Sigmoid colon (tissue), 7 donors: ENCODE results near the gene YPEL2. TPM values are rescaled to one million over a fixed set of nuclear protein-coding genes. Genes with fewer than 3 reads are reported as not detected.
"Not testable (repeated sequence)": the region's sequence is repeated elsewhere in the genome, so short reads cannot be mapped to it uniquely, and the experiment has no call there.

Experiments used
- DNase-seq: peaks from one replicate; pipeline ENCODE4 v3.0.0-alpha.2; 2019
- H3K27ac ChIP-seq, 4 donors: fragments of 200-600 bp; sonication (generic); one replicate each; pipeline ENCODE4 v1.5.1; 2016 to 2019; ENCODE audit warnings: mild to moderate bottlenecking in 1 of 4
- H3K27me3 ChIP-seq, 3 donors: fragments of 200-600 bp; sonication (generic); one replicate each; pipeline ENCODE4 v1.5.1; 2019; ENCODE audit warnings: mild to moderate bottlenecking in 1 of 3
- H3K36me3 ChIP-seq, 4 donors: fragments of 200-600 bp; sonication (generic); one replicate each; pipeline ENCODE4 v1.5.1; 2016 to 2019
- H3K4me1 ChIP-seq, 4 donors: fragments of 200-600 bp; sonication (generic); one replicate each; pipeline ENCODE4 v1.5.1; 2017 to 2019
- H3K4me3 ChIP-seq, 4 donors: fragments of 200-600 bp; sonication (generic); one replicate each; pipeline ENCODE4 v1.5.1; 2017 to 2019; ENCODE audit warnings: mild to moderate bottlenecking in 2 of 4, moderate library complexity in 1 of 4
- H3K9me3 ChIP-seq, 4 donors: fragments of 200-600 bp in 3 of 4; sonication (generic) in 3 of 4; one replicate each; pipeline versions ENCODE4 v1.5.1 to v1.6.1; 2013 to 2019
- CTCF ChIP-seq, 4 experiments: fragments of 450-650 bp in 3 of 4; fragments of 200-600 bp in 1 of 4; IDR thresholded peaks; one replicate each; pipeline ENCODE4 v1.5.1; 2016 to 2019; ENCODE audit warnings: antibody characterized with exemption in 4 of 4, mild to moderate bottlenecking in 3 of 4, moderate library complexity in 2 of 4
- EP300 ChIP-seq, 4 donors: sonication (generic); formaldehyde crosslinking; IDR thresholded peaks; one replicate each; pipeline ENCODE4 v1.6.1; 2017; ENCODE audit warnings: antibody characterized with exemption in 4 of 4
- POLR2A ChIP-seq, 2 donors: fragments of 450-650 bp; IDR thresholded peaks; one replicate each; pipeline ENCODE4 v1.6.1; 2016; ENCODE audit warnings: antibody characterized with exemption in 2 of 2, mild to moderate bottlenecking in 2 of 2, moderate library complexity in 2 of 2
- POLR2AphosphoS5 ChIP-seq, 4 donors: sonication (generic); formaldehyde crosslinking; IDR thresholded peaks; one replicate each; pipeline ENCODE4 v1.6.1; 2017; ENCODE audit warnings: antibody characterized with exemption in 4 of 4
- WGBS, 2 donors: extraction: QIAGEN DNeasy Blood & Tissue Kit; methylation state at CpG; one replicate each; pipeline ENCODE4 v1.1.7; 2013; 5-methylcytosine and 5-hydroxymethylcytosine counted together
- intact Hi-C: fragments of 100-400 bp; cut with DNase I; formaldehyde crosslinking; loops from one replicate; pipeline ENCODE4 v1.15.1; 2023
- polyA plus RNA-seq, 3 donors: library from polyadenylated mRNA; stranded (reverse); fragments of 200-250 nt; gene quantifications; one replicate each; pipeline ENCODE4 v1.2.3, GENCODE V29; 2013
- total RNA-seq, 4 donors: library from RNA; depleted of rRNA; stranded (reverse); fragments of >200 nt; gene quantifications; one replicate each; pipeline ENCODE4 v1.1.0, GENCODE V29; 2016
- donor health status: healthy with polysubstance abuse.
- donor health status: Bipolar disorder and iron deficiency.
- donor health status: healthy.

Gene YPEL2
- total and polyA plus RNA-seq, 7 donors: 10.2 to 35.7 (median 25.8) TPM

- TF ChIP-seq POLR2A (IDR thresholded peaks at IDR 0.05) (no peak), POLR2AphosphoS5 (IDR thresholded peaks at IDR 0.05) (no peak), EP300 (IDR thresholded peaks at IDR 0.05) (no peak), CTCF (IDR thresholded peaks at IDR 0.05) (no peak)
- H3K4me1 ChIP-seq: peaks cover 0 to 23% (median 20%) of the 10 kb centered on the region in 4 donors
- H3K4me3 ChIP-seq: no peak overlapping the region
- peak overlapping the region; percentile 50 to 68 (median 62) for H3K27ac ChIP-seq
- H3K36me3 ChIP-seq: peaks cover 0 to 22% (median 0%) of the 10 kb centered on the region in 4 donors
- no peak for DNase-seq
- H3K27me3 ChIP-seq: no peaks in the 10 kb centered on the region
- WGBS, 2 donors: 70 to 82% methylated on average over 7 of the region's 7 CpGs
- no peaks in the 10 kb centered on the region for H3K9me3 ChIP-seq
- intact Hi-C loops: no loop called here
These were observed 75.4 kb downstream of the YPEL2 start for GRCh38 chr17:59406808-59407381.

DNA sequence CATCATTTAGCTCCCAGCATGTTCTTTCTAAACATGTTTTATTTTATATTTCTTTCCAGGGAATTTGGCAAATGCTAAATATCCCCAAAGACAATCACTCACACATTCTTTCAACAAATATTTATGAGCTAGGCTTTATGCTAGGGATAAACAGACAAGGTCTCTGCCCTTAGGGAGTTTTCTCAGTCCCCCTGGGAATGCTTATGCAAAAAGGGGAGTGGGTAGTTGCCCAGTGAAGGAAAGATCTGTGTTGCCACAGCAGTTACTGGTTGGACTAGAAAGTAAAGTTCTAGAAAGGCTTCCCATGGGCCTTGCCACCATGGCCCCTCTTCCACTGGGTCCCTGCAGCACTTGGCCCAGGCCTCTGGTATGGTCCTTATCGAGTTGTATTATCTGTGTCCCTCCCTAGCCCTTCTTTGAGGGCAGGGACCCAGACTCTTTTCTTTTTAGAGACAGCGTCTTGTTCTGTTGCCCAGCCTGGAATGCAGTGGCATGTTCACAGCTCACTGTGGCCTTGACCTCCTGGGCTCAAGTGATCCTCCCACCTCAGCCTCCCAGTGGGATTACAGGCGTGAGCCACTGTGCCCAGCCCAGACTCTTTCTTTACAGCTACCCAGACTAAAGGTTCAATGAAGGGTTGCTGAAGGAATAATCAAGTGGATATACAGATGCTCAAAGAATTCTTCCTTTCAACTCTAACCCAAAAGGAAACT is 78.0 kb downstream of the YPEL2 start:
- peaks cover 0 to 4% (median 0%) of the 10 kb centered on the region in 4 donors for H3K36me3 ChIP-seq
- no peak overlapping the region for H3K27ac ChIP-seq
- 85 to 92% methylated on average over 3 of the region's 3 CpGs for WGBS, 2 donors
- no peak overlapping the region for H3K4me3 ChIP-seq
- DNase-seq: no peak
- H3K9me3 ChIP-seq: no peaks in the 10 kb centered on the region
- H3K27me3 ChIP-seq: no peaks in the 10 kb centered on the region
- intact Hi-C loops: no loop called here
- H3K4me1 ChIP-seq: peaks cover 0 to 23% (median 20%) of the 10 kb centered on the region in 4 donors
- TF ChIP-seq EP300 (IDR thresholded peaks at IDR 0.05) (no peak), POLR2AphosphoS5 (IDR thresholded peaks at IDR 0.05) (no peak), CTCF (IDR thresholded peaks at IDR 0.05) (no peak), POLR2A (IDR thresholded peaks at IDR 0.05) (no peak)

GRCh38 chr17:59410049-59410437 is 78.6 kb downstream of the YPEL2 start:
- intact Hi-C loops: no loop called here
- Histone ChIP-seq H3K4me1 (peaks cover 0 to 23% (median 20%) of the 10 kb centered on the region in 4 donors), H3K4me3 (no peak overlapping the region), H3K9me3 (no peaks in the 10 kb centered on the region), H3K27me3 (no peaks in the 10 kb centered on the region), H3K27ac (no peak overlapping the region), H3K36me3 (no peaks in the 10 kb centered on the region)
- no peak for TF ChIP-seq POLR2AphosphoS5 (IDR thresholded peaks at IDR 0.05)
- no peak for TF ChIP-seq POLR2A (IDR thresholded peaks at IDR 0.05)
- 97 to 98% methylated on average over 4 of the region's 4 CpGs for WGBS, 2 donors
- DNase-seq: no peak

- H3K9me3 ChIP-seq, H3K36me3 ChIP-seq, DNase-seq, H3K4me1 ChIP-seq, H3K27ac ChIP-seq, H3K27me3 ChIP-seq, H3K4me3 ChIP-seq, intact Hi-C loops: not testable (repeated sequence)
- WGBS, 2 donors: 89 to 93% methylated on average over 5 of the region's 5 CpGs
These were observed 81.0 kb downstream of the YPEL2 start for GRCh38 chr17:59412431-59412830.

GRCh38 chr17:59413014-59413766 is 81.7 kb downstream of the YPEL2 start:
- Histone ChIP-seq H3K36me3 (no peaks in the 10 kb centered on the region), H3K27ac (no peak overlapping the region), H3K9me3 (no peaks in the 10 kb centered on the region), H3K4me1 (peaks cover 0 to 8% (median under 1%) of the 10 kb centered on the region in 4 donors), H3K4me3 (no peak overlapping the region), H3K27me3 (no peaks in the 10 kb centered on the region)
- intact Hi-C loops: no loop called here
- no peak for DNase-seq
- TF ChIP-seq POLR2A (IDR thresholded peaks at IDR 0.05): no peak
- TF ChIP-seq CTCF (IDR thresholded peaks at IDR 0.05): no peak
- TF ChIP-seq EP300 (IDR thresholded peaks at IDR 0.05): no peak
- TF ChIP-seq POLR2AphosphoS5 (IDR thresholded peaks at IDR 0.05): no peak
- 53 to 88% methylated on average over 8 of the region's 8 CpGs for WGBS, 2 donors
